NOMO-1 (cell line): ENCODE data around the gene SYP.
"Not testable (repeated sequence)": the region's sequence is repeated elsewhere in the genome, so short reads cannot be mapped to it uniquely, and the experiment has no call there.

Source experiments
- DNase-seq, 2 experiments: peaks; one replicate each; lab custom pipeline; 2025; ENCODE audit not compliant: unreplicated experiment in 2 of 2; lab: John Stamatoyannopoulos, UW

The SYP gene

GRCh38 chrX:49143154-49143553 is 56.8 kb downstream of the SYP start:
- not testable (repeated sequence) for DNase-seq

- DNase-seq, result not testable (repeated sequence)
Observed at GRCh38 chrX:49142264-49142663, 57.7 kb downstream of the SYP start.

GRCh38 chrX:49139713-49140112 is 60.3 kb downstream of the SYP start:
- no peak for DNase-seq
